ENCODE data around the gene STXBP4.
"Not testable (repeated sequence)": the region's sequence is repeated elsewhere in the genome, so short reads cannot be mapped to it uniquely, and the experiment has no call there.

The STXBP4 gene

DNA sequence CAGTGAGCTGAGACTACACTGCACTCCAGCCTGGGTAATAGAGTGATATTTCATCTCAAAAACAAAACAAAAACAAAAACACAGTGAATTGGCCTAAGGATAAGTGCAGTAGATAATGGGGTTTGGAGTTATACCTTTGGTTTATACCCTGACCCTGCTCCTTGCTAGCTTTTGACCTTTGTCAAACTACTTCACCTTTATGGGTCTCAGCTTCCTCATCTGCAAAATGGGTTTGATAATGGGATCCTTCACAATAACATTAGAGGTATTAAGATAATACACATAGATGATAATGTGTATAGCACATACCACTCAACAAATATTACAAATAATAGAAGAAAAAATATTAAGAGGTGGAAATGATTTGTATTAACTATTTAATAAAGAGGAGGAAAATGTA, 85.9 kb downstream of the STXBP4 start:
- in situ Hi-C loops (cut with MboI; ENCODE audit: low sequenced_read_pairs) = no loop called here

- in situ Hi-C loops (cut with MboI; ENCODE audit: low sequenced_read_pairs) = no loop called here
Measured at GRCh38 chr17:55056526-55056925, 88.0 kb downstream of the STXBP4 start.

- in situ Hi-C loops (cut with MboI; ENCODE audit: low sequenced_read_pairs) = no loop called here
Measured at GRCh38 chr17:55057184-55057583, 88.6 kb downstream of the STXBP4 start.

DNA sequence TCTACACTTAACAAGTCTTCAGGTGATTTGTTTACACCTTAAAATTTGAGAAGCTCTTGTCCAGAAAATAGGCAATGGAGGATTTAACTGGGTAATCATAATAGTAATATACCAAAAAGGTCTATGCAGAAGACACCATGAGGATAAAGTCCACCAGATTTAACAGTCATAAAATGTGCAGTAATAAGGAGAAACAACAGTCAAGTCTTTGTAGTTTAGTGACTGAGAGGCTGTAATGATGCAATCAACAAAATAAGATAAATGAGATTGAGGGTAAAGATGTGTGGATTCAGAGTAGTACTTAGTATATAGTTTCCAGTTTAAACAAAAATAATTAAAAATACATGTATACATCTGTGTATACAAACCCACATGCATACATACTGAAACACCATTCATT, 91.2 kb downstream of the STXBP4 start:
- in situ Hi-C loops (cut with MboI; ENCODE audit: low sequenced_read_pairs) = no loop called here

GRCh38 chr17:55062921-55063320, 94.4 kb downstream of the STXBP4 start:
- in situ Hi-C loops (cut with MboI; ENCODE audit: low sequenced_read_pairs) = no loop called here

- in situ Hi-C loops (cut with MboI; ENCODE audit: low sequenced_read_pairs) = no loop called here
Measured at GRCh38 chr17:55063885-55064874, 95.6 kb downstream of the STXBP4 start.

- in situ Hi-C loops (cut with MboI; ENCODE audit: low sequenced_read_pairs) = no loop called here
Measured at GRCh38 chr17:55067697-55068439, 99.3 kb downstream of the STXBP4 start.

GRCh38 chr17:55068862-55069811, 100.6 kb downstream of the STXBP4 start:
- in situ Hi-C loops (cut with MboI; ENCODE audit: low sequenced_read_pairs) = no loop called here

DNA sequence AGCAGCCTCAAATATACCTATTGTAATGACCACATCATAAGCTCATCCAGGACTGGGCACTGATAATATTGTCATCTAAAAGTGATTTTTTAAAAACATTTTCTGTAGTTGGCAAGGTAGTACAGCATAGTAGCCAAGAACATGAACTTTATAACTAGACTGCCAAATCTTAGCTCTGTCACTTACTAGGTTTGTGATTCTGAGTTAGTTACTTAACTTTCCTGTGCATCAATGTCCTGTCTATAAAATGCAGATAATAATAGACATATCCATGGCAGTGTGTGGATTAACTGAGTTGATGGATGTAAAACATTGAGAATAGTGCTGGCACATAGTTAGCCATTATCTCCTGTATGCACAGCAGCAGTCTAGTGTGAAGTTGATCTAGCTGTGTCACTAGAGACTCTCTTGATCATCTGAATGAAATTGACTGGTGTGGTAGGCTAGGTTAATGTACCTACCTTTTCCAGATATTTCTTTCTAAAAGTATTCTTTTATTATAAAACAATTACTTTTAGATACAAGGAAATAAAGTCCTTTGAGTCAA, 101.5 kb downstream of the STXBP4 start:
- in situ Hi-C loops (cut with MboI; ENCODE audit: low sequenced_read_pairs) = no loop called here

GRCh38 chr17:55072898-55073297, 104.3 kb downstream of the STXBP4 start:
- in situ Hi-C loops (cut with MboI; ENCODE audit: low sequenced_read_pairs) = no loop called here

DNA sequence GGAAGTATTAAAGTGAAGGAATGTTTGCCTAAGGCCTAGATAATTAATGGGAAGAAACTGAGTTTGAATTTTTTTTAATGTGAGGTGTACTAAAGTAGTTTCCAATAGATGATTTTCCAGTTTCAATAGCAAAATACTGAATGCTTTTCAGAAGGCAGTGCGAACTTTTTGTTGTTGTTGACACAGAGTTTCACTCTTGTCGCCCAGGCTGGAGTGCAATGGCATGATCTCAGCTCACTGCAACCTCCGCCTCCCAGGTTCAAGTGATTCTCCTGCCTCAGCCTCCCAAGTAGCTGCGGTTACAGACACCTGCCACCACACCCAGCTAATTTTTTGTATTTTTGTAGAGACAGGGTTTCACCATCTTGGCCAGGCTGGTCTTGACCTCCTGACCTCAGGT, 104.9 kb downstream of the STXBP4 start:
- in situ Hi-C loops (cut with MboI; ENCODE audit: low sequenced_read_pairs) = not testable (repeated sequence)

GRCh38 chr17:55081559-55081958, 113.0 kb downstream of the STXBP4 start:
- in situ Hi-C loops (cut with MboI; ENCODE audit: low sequenced_read_pairs) = no loop called here

DNA sequence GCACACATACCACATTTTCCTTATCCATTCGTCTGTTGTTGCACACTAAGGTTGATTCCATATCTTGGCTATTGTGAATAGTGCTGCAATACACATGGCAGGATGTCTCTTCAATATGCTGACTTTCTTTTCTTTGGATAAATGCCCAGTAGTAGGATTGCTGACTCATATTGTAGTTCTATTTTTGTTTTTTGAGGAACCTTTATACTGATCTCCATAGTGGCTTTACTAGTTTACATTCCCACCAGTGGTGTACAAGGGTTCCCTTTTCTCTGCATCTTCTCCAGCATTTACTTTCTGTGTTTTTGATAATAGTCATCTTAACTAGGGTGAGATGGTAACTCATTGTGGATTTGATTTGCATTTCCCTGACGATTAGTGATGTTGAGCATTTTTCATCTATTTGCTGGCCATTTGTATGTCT, 118.1 kb downstream of the STXBP4 start:
- in situ Hi-C loops (cut with MboI; ENCODE audit: low sequenced_read_pairs) = no loop called here

DNA sequence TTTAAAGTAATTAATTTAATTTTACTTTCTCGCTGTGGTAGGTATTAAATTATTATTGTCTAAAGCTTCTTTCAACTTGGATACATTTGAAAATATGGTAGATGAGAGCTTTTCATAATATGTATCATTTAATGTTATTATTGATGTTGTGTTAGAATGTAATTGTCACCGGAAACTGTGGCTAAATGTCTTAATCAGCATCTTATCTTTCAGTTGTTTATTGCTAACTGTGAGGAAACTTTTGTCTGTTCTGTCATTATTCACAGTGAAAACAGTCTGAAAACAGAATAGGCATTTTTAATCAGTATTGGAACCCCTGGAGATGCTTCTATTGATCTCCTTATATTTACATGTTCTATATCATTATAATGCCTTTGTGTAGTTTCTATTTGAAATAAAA, 120.7 kb downstream of the STXBP4 start:
- in situ Hi-C loops (cut with MboI; ENCODE audit: low sequenced_read_pairs) = no loop called here

DNA sequence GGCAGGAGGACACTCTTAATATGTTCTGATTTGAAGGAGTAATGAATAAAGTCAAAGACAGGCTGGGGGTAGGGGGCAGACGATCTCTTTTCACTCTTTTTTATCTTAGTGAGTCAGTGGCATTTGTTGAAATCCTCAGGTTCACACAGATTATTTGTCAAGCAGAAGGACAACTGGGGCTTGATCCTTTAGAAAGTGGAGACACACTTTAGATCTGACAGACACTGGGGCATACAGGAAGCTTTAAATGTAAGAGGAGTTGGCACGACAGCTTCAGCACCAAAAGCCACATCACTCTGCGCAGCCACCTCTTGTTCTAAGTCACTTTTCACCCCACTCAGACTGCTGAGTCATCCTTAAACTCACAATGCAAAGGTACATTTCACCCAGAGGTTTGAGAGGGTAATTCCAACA, 121.5 kb downstream of the STXBP4 start:
- in situ Hi-C loops (cut with MboI; ENCODE audit: low sequenced_read_pairs) = no loop called here

- in situ Hi-C loops (cut with MboI; ENCODE audit: low sequenced_read_pairs) = no loop called here
Measured at GRCh38 chr17:55093353-55093752, 124.8 kb downstream of the STXBP4 start.

DNA sequence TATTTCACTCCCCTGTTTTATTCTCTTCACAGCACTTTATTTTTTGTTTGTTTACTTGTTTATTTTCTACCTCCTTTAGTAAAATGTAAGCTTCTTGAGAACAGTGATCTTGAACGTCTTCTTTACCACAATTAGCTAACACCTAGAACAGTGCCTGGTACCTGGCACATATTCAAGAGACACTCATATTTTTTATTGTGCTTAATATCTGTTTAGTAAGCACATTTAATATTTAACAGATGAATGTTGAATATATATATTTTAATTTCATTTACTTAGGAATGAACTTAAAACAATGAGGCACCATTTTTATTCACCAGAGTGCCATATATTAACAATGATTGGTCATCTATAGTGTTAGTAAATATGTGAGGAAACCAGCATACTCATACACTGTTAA, 130.2 kb downstream of the STXBP4 start:
- in situ Hi-C loops (cut with MboI; ENCODE audit: low sequenced_read_pairs) = no loop called here

- in situ Hi-C loops (cut with MboI; ENCODE audit: low sequenced_read_pairs) = no loop called here
Measured at GRCh38 chr17:55110521-55110920, 142.0 kb downstream of the STXBP4 start.

- in situ Hi-C loops (cut with MboI; ENCODE audit: low sequenced_read_pairs) = no loop called here
Measured at GRCh38 chr17:55114283-55114682, 145.7 kb downstream of the STXBP4 start.

DNA sequence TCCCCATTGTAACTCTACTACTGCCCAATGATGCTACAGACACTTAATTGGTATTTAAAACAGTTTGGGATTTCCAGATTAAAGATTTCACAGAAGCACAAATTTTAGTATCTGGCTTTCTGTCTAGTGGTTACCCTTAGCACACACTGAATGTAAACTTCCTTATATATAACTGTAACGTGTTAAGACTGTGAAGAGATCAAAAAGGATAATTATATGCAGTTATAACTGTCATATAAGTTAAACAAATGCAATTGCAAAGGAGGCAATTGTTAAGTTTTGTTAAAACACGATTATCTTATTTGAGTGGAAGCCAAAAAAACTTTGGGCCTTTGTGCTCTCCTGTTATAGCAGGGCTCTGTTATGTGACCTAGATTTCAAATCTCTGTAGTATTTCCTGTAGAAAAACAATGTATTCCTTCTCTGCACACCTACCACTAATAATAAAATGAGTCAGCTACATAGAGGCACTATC, 147.9 kb downstream of the STXBP4 start:
- in situ Hi-C loops (cut with MboI; ENCODE audit: low sequenced_read_pairs) = no loop called here

All from hTERT RPE-1 (cell line).